Activated CD8-positive, alpha-beta memory T cell treated with anti-CD3 and anti-CD28 coated beads for 1 hour (primary cell): ENCODE results near the gene PTMS.

Source experiments
- DNase-seq, 2 donors: peaks; one replicate each; pipeline ENCODE4 v3.0.0-alpha.2; 2020; ENCODE audit warnings: low read depth in 1 of 2; ENCODE audit errors: extremely low read depth in 1 of 2

PTMS gene

DNA sequence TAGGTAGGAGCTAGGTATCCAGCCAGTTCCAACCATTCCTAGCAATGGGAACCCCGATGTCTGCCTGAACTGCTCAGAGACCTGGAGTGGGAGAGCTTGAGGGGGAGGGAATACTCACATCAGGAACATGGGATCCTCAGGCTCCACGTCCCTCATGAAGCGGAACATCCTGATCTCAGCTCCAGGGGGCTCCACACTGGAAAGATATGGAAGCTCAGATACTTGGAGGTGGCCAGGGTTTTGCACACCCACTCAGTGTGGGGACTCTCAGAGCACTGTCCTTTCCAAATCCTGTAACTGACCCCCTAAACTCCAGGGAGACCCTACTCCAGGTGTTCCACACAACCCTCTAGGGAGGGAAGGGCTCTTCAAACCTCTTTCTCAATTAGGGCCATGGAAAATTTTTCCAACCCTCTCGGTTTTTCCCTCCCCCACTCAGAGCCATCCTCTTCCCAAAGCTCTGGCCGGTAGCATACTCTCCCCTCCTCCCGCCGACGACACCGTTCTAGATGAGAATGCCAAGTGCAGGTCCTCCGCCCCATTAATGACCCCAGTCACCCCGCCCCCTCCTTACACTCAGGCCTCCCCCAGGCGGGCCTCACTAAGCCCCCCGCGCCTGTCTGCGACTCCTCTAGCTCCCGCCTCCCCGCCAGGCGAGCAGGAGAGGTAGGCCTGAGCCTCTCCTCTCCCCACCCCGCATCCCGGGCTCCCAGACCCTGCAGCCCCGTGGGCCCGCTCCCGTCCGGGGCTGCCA lies 13.8 kb upstream of the PTMS start:
- no peak for DNase-seq

DNA sequence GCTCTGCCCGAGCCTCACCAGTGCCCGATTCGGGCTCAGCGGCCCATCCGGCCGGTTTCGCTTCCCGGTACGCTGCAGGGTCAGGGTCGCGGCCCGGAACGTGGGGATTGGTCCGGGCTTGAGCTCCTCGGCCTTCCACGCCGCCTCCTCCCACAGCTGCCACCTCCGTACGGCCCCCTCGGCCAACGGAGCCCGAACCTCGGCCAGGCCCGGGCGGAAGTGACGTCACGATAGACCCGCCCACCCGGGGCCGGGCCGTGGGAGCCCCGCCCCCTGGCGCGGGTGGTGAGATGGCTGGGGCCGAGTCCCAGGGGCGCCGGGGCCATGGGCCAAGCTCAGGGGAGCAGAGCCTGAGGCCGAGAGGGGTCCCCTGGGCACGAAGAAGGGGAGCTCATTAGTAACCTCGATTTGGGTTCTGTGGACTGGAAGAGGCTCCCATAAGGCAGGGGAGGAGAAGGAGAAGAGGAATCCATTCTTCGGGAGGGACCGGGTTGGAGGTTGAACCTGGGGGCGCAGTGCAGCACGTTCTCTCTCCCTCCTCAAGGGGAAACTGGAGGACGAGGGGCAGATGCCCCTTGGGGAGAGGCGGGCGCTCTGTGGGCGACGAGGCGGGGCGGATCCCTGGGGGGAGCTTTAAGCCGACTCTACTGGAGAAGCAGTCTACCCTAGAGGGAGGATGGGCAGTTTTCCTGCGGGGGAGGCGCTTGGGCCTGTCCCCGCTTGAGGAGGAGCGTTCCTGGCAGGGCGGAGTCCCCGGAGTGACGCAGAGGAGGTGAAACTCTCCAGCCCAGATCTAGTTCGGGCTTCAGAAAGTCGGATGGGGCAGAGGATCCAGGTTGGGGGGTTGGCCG lies 13.0 kb upstream of the PTMS start, which contains the start of gene MLF2:
Gene MLF2, minus strand, starts transcription at position 221 of the 851 bp plus-strand sequence. CDS start 807 bp downstream, outside the sequence.
- DNase-seq: peak; percentile 94 to 95

DNA sequence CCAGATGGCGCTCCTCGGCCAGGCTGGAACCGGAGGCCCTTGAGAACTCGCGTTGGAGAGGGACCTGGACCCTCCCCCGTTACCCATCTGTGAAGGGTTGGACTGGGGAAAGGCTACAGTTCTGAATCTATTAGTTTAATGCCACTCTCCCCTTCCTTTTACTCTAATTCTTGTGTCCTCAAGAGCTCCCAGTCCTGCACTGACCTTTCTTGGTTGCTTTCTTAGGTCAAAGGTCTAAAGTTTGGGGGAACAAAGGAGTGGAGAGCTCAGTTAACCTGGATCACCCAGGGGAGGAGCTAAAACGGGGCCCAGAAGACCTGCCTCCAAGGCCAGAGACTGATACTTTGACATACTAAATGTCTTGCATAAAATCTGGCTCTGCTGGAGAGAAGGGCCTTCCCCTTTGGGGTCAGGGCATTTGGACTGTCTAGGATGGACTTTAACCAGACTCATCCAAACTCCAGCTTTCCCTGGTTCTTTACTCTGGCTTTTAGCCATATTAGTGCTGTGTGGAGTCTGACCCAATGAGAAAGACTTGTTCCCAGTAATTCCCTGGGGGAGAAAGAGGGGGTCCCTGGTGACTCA lies 12.3 kb upstream of the PTMS start:
- no peak for DNase-seq

DNA sequence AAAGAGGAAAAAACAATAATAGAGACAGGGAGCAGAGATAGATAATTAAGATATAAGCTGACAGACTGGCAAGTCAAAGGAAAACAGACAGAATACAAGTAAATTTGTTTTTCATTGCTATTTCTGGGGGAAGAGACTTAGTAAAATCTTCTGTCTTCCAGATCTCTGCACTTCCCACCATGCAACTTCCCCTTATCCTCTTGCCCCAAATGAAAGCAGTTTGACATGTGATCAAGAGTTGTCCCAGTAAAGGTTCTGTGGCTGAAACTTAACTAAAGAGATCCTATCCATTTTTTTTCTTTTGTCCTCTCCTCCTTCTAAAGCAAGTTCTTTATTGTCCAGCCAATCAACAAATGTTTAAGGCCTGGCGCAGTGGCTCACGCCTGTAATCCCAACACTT lies 11.8 kb upstream of the PTMS start:
- no peak for DNase-seq

DNA sequence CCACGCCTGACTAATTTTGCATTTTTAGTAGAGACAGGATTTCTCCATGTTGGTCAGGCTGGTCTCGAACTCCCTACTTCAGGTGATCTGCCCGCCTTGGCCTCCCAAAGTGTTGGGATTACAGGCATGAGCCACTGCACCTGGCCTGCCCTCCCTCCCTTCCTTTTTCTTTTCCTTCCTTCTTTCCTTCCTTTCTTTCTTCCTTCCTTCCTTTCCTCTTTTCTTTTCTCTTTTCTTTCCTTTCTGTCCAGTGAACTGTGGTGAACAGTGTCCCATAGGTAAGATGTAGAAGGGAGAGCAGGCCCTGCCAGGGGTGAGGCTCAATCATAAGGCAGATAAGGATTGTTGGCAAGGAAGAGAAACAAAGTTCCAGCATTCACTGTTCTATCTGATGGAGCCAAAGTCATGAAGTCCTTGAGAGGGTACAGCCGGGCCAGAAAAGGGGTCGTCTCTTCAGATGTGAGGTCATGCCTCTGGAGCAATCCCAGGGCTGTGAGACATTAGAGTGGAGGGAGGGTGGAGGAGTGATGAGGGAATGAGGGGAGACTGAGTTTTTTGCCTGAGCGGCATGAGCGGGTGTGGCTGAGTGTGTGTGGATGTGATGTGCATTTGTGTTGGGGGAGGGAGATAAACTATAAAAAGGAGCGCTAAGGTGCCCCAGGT lies 9.0 kb upstream of the PTMS start:
- DNase-seq: no peak

DNA sequence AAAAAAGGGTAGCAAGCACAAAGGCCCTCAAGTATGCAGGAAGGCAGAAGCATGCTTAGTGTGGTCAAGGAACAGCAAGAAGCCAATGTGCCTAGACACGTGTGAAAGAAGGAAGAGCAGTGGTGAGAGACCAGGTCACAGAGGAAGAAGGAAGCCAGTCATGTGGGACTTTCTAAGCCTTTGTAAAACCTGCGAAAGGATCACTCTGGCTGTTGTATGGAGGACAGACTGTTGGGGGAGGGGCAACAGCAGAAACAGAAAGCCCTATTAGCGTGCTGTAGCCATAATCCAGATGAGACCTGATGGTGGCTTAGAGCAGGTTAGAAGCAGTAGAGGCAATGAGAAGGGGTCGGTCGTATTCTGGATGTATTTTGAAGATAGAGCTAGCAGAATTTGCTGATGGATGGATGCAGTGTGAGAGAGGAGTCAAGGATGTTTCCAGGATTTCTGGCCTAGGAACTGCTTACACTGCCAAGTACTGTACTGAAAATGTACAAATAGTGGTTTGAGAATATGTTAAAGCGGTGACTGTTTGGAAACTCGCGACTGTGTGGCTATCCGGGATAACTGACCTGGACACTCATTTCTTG lies 7.6 kb upstream of the PTMS start:
- DNase-seq: no peak

DNA sequence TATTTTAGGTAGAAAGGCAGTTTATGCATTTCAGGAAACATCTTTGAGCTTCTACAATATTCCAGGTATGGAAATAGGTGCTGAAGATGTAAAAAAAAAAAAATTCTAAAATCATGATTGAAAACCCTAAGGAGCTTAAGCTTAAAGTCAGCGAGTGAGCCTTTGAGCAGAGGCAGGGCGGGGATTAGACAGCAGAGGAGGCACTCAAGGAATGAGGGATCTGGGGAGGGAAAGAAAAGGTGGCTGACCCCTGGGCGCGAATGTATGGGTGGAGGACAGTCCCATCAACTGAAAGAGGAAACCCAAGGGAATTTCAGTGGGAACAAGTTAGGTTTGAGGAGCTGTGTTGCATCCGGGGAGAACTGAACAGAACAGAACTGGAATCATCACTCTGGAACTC lies 6.4 kb upstream of the PTMS start:
- no peak for DNase-seq

DNA sequence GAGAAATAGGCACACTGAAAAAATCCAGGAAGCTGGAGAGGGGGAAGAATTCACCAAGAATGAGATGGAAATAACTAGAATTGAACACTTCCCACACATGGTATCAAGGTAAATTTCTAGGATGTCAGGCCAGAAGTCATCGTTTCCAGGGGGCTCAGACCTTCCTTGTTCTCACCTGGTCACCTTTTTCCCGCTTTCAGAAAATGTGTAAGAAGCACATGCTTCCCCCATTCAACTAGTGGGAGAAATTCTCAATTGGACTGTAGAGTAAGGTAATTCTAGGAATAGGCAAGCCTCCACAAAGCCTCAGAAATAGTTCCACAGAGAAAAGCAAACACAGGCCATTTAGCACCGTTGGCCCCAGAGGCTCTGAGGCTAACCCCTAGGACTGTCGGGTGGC lies 2.8 kb upstream of the PTMS start:
- no peak for DNase-seq

DNA sequence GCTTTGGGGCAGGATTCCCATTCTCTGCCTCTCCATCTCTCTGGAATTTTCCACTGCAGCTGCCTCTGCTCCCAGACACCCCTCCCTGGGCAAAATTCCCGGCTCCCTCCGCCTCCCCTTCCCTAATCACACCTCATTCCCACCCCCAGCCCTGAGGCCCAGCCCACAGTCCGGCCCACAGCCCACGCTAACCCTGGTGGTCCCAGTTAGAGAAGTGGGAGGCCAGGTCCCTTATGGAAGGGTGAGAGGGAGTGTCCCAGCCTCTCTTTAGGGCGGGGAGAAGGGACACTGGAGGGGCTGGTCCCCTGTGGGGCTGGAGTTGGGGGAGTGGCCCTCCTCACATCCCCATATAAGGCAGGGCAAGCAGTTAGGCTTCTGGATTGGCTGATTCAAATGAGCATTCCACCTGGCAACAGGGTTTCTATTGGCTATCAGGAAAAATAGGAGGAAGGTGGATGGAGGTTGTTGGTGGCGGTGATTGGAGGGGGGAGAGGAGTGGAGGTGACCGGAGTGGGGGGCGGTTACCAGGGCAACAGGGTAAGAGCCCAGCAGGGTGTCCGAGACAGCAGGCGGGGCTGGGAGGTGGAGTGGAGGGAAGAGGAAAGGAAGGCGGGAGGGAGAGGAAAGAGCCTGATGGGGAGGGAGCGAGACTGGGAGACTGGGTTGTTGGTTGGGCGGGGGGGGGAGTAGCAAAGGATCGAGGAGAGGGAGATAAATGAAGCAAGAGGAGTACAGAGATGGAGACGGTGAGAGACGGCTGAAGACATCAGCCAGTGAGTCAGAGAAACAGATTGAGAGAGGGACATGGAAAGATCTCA lies 1.9 kb upstream of the PTMS start:
- DNase-seq: no peak

DNA sequence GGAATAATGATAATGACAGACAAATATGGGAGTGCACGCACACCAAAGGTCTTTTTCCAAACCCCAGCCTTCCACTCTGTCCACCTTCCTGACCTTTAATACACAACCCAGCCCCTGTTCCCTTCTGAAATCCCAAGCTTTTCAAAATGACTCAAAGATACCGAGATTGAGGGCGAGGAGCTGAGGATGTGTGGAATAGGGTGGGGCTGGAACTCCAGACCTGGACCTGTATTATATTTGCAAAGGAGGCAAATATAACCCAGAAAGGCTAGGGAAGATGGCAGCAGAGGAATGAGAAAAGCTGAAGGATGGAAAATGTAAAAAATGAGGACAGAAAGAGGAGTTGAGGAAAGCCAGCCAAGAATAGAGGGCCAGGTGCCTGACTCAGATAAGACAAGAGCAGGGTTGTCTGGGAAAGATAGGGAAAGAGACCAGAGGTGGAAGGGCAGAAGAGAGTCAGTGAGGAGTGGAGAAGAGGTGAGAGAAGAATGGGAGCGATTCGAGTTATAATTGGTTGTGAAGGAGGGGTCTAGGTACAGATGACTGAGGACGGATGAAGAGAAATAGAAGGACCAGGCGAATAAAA lies 1.0 kb upstream of the PTMS start:
- DNase-seq: no peak

DNA sequence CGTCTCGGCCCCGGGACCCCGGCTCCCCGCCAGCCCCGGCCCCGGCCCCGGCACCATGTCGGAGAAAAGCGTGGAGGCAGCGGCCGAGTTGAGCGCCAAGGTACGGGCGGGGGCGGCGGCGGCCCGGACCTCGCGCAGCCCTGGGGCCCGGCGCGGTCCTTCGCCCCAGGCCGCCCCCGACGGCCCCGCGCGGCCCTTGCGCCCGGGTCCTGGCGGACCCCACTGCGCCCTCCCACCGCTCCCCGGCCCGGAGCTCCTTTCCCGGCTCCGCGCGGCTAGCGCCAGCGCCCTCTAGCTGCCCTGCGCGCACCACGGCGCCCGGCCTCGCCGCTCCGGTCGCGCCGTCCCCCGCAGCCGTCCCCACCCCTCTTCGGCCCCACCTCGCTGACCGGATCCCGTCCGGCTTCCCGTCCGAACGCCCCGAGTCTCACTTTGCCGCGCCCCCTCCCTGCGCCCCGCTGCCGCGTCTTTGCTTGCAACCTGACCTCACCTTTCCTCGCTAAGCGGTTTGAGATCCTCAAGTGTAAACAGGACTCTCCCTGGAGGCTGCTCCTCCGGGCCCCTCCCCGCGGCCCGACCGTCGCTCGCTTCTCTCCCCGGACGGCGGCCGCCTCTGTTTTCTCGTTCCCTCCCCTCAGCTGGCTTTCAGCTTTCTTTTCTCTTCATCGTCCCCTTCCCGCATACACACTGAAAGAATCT lies 637 bp downstream of the PTMS start:
- no peak for DNase-seq

DNA sequence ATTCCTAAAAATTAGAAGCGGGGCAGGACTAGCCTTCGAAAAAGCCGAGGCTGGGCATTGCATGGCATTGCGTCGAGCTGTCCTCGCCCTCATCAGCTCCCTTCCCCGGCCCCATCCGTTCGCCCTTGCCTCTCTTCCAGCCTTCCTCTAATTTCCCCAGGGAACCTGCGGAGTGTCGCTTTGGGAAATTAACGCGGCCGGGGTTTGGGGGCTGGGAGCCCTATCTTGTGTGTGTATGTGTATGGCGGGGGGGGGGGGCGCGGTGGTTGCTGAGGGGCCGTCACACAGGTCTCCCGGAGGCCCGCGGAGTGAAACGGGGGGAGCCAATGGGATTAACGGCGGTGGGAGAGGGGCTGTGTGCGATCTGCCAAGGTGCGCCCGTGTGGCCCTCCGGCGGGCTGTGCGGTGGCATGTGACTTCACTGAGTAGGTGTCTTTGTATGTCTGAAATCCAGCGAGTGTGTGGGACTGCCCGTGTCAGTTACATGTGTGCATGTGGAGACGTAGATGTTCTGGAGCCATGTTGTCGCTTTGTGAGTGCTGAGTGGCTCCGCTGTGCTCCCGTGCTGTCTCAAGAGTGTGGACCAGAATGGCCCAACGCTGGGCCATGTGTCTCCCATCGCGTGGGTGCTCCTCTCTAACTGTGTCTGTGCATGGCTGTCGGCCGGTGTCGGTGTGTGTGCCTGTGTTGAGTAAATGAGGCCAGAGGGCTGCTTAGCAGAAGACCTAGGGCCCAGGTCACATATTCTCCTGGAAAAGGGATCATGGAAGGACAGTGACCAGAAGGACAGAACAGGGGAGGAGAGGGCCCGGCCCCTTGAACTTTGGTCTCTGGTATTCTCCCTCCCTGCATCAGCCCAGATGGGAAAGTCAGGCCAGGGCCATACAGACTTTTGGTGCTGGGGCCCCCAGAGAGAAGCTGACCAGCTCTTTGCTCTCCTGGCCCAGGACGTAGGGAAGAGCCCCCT lies 1.5 kb downstream of the PTMS start:
- no peak for DNase-seq

DNA sequence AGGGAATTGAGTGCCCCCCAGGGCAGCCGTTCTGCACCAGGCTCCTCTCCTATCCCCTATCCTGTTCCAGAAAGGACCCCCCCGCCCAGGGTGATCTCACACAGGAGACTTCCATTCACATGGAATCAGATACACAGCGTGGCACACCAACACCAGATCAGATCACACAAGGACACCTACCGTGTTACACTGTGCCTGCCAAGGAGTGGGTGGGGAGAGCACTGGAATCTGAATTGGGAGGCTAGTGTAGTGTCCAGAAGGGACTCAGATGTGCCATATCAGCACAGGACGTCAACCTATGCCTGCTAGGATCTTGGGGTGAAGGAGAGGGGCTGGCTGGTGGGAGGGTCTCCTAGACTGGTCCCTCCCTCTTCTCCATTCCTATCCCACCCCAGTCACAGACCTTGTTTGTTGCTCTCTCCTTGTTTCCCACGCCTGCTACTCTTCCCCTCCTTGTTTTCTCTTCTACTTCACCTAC lies 2.3 kb downstream of the PTMS start:
- DNase-seq: no peak

DNA sequence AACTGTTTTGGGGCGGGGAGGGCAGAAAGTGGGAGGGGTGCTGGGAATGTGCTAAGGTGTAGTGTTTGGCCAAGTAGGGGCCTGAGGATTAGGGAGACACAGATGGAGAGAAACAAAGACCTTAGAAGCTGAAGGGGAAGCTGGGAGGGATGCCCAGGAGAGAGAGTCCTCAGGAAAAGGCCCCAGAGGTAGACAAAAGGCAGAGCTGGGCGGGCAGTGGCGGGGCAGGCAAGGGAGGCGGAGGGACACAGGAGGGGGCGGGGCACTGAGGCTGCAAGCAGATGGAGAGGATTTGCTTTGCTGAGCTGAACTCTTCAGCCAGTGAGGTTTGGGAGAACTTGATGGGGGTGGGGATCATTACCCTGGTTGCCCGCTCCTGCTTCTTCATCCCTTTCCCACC lies 2.8 kb downstream of the PTMS start:
- DNase-seq: no peak

DNA sequence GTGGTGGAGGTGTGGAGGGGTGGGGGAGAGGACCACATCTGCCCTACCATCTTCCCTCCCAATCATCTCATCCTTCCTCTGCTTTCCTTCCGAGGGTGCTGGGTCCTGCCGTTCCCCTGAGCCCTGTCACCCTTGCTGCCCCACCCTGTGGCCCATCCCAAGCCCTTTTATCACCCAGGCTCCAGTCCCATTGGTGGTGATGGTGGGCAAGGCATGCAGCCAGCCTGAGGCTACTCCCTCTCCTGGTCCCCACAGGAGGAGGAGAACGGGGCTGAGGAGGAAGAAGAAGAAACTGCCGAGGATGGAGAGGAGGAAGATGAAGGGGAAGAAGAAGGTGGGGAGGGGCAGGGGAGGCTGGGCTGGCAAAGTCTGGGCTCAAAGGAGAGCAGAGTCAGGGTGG lies 3.5 kb downstream of the PTMS start:
- no peak for DNase-seq

DNA sequence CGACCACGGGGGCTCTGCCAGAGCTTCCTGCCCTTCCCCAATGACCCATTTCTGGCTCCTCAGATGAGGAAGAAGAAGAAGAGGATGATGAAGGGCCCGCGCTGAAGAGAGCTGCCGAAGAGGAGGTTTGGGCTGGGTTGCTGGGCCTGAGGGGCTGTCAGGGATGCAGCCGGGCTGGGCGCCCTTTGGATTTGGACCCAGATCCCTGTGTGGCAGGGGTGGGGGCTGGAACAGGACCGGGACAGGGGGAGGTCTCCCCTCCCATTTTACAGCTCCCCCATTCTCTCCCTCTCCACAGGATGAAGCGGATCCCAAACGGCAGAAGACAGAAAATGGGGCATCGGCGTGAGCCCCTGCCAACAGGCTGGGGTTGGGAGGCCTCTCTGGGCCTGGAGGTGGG lies 3.9 kb downstream of the PTMS start:
- DNase-seq: no peak

DNA sequence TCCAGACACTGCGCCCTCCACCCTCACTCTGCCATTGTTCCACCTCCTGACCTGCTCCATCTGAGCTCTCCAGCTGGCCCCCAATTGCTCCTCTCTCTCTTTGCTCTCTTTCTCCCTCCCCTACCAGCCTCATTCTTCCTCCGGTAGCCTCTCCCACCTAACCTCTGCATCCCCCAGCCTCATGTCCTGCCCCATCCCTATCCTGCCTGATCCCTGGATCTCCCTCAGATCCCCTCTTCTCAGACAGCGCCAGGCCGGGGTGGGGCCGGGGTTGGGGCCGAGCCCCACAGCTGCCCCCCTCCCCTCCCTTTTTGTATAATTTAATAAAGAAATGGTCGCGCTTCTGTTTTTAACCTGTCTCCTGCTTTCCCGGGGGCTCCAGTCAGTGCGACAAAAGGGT lies 4.4 kb downstream of the PTMS start:
- no peak for DNase-seq

DNA sequence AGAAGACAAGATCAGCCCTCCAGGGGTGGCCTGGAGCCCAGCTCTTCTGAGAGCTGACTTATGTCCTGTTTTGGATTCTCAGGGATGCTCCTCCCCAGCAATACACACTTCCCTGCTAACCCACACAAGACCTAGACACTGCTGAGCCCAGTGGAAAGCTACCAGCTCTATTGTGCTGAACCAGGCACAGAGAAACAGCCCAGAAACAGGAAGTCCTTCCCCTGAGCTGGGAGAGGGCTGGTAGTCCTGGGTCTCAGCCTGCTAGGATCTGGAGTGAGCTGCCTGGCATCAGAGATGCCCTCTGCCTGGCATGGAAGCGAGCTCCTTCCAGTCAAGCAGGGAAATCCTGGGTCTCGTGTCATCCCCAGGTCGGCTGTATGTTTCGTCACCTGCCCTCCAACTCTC lies 4.9 kb downstream of the PTMS start:
- DNase-seq: no peak
